GM12872 (cell line): ENCODE measurements around the gene PEPD.

Experiments
- CTCF ChIP-seq: IDR thresholded peaks from 3 replicates; pipeline ENCODE4 v1.5.1; 2011; ENCODE audit warnings: low read depth, mild to moderate bottlenecking, low read length, moderate library complexity; ENCODE audit not compliant: insufficient read depth

Gene PEPD

GRCh38 chr19:33350538-33351309 lies 170.9 kb downstream of the PEPD start:
- no peak for TF ChIP-seq CTCF

- no peak for TF ChIP-seq CTCF
Measured at GRCh38 chr19:33349319-33350289, 172.0 kb downstream of the PEPD start.

GRCh38 chr19:33348301-33349010 lies 173.1 kb downstream of the PEPD start:
- no peak for TF ChIP-seq CTCF

- TF ChIP-seq CTCF = no peak
Measured at GRCh38 chr19:33347300-33347699, 174.3 kb downstream of the PEPD start.

GRCh38 chr19:33346665-33347064 lies 174.9 kb downstream of the PEPD start:
- TF ChIP-seq CTCF = no peak

- no peak for TF ChIP-seq CTCF
Measured at GRCh38 chr19:33345163-33345562, 176.4 kb downstream of the PEPD start.

- no peak for TF ChIP-seq CTCF
Measured at GRCh38 chr19:33344573-33344925, 177.0 kb downstream of the PEPD start.
